Gastrocnemius medialis (tissue), 4 donors: Measurements from ENCODE around the gene CHDH. TPM values are rescaled to one million over a fixed set of nuclear protein-coding genes. Genes with fewer than 3 reads are reported as not detected.

Experiments
- ATAC-seq, 2 donors: fragments of 150-250 bp; one replicate each; pipeline ENCODE4 v1.9.1; 2016
- DNase-seq, 2 donors: peaks; one replicate each; pipeline ENCODE4 v3.0.0-alpha.2; 2019
- H3K27ac ChIP-seq, 4 donors: fragments of 200-600 bp; sonication (generic); 1 replicate in 1 of 4; 2 replicates in 3 of 4; pipeline ENCODE4 v1.5.1; 2016 to 2018; ENCODE audit warnings: mild to moderate bottlenecking in 2 of 4, moderate library complexity in 1 of 4
- H3K27me3 ChIP-seq, 3 donors: fragments of 200-600 bp; sonication (generic) in 2 of 3; 1 replicate in 1 of 3; 2 replicates in 2 of 3; pipeline versions ENCODE4 v1.5.1 to v1.6.0; 2016 to 2019; ENCODE audit warnings: mild to moderate bottlenecking in 1 of 3, moderate library complexity in 1 of 3
- H3K36me3 ChIP-seq, 2 donors: fragments of 200-600 bp; sonication (generic) in 1 of 2; one replicate each; pipeline ENCODE4 v1.5.1; 2017 to 2018
- H3K4me1 ChIP-seq, 2 donors: fragments of 200-600 bp; sonication (generic) in 1 of 2; one replicate each; pipeline ENCODE4 v1.5.1; 2016 to 2017; ENCODE audit warnings: mild to moderate bottlenecking in 2 of 2
- H3K4me3 ChIP-seq, 4 donors: fragments of 200-600 bp; sonication (generic) in 3 of 4; 1 replicate in 1 of 4; 2 replicates in 3 of 4; pipeline ENCODE4 v1.5.1; 2016 to 2019; ENCODE audit warnings: mild to moderate bottlenecking in 2 of 4
- H3K9me3 ChIP-seq, 3 donors: fragments of 200-600 bp; sonication (generic) in 2 of 3; 1 replicate in 1 of 3; 2 replicates in 2 of 3; pipeline ENCODE4 v1.5.1; 2016 to 2019
- POLR2A ChIP-seq, 2 donors: fragments of 450-650 bp; IDR thresholded peaks; one replicate each; pipeline ENCODE4 v1.6.1; 2017; ENCODE audit warnings: antibody characterized with exemption in 2 of 2, mild to moderate bottlenecking in 2 of 2, moderate library complexity in 2 of 2
- in situ Hi-C, 4 donors: fragments of 200-750 bp; cut with MboI; loops; one replicate each; pipeline versions ENCODE4 v1.15.0 to v1.8.0; 2017; ENCODE audit warnings: low sequenced_read_pairs in 4 of 4
- intact Hi-C: fragments of 100-400 bp; cut with DNase I; formaldehyde crosslinking; loops from one replicate; pipeline ENCODE4 v1.15.1; 2023; ENCODE audit warnings: low total_unique reads
- total RNA-seq, 4 donors: library from RNA; depleted of rRNA; stranded (reverse); fragments of >200 nt; gene quantifications; one replicate each; pipeline versions ENCODE4 v1.1.0 to v1.2.3, GENCODE V29; 2016
- TF ChIP-seq, protein P1 (sequence below), 5 experiments: fragments of 450-650 bp in 3 of 5; fragments of 200-600 bp in 2 of 5; sonication (generic) in 2 of 5; IDR thresholded peaks in 4 of 5; conservative IDR thresholded peaks in 1 of 5; 1 replicate in 4 of 5; 2 replicates in 1 of 5; pipeline ENCODE4 v1.5.1; 2016 to 2019; ENCODE audit warnings: antibody characterized with exemption in 5 of 5, mild to moderate bottlenecking in 3 of 5, moderate library complexity in 3 of 5

The CHDH gene
- total RNA-seq, 4 donors from 2014 or later, result 3.1 to 6.5 (median 3.6) TPM

- Histone ChIP-seq H3K27ac (peak overlapping the region; percentile 52 to 76 (median 62)), H3K4me1 (peaks cover 14 to 19% of the 10 kb centered on the region in 2 donors), H3K4me3 (no peak overlapping the region), H3K36me3 (no peaks in the 10 kb centered on the region), H3K9me3 (no peaks in the 10 kb centered on the region), H3K27me3 (no peaks in the 10 kb centered on the region)
- ATAC-seq (peak; percentile 45 to 73), DNase-seq (peak in 1 of 2 donors; percentile 65)
- intact Hi-C loops, result no loop called here
- in situ Hi-C loops, result no loop called here
- TF ChIP-seq, protein P1, sequence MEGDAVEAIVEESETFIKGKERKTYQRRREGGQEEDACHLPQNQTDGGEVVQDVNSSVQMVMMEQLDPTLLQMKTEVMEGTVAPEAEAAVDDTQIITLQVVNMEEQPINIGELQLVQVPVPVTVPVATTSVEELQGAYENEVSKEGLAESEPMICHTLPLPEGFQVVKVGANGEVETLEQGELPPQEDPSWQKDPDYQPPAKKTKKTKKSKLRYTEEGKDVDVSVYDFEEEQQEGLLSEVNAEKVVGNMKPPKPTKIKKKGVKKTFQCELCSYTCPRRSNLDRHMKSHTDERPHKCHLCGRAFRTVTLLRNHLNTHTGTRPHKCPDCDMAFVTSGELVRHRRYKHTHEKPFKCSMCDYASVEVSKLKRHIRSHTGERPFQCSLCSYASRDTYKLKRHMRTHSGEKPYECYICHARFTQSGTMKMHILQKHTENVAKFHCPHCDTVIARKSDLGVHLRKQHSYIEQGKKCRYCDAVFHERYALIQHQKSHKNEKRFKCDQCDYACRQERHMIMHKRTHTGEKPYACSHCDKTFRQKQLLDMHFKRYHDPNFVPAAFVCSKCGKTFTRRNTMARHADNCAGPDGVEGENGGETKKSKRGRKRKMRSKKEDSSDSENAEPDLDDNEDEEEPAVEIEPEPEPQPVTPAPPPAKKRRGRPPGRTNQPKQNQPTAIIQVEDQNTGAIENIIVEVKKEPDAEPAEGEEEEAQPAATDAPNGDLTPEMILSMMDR (IDR thresholded peaks at IDR 0.05 in 4 of 5, conservative IDR thresholded peaks at IDR 0.05 in 1 of 5), result no peak
- no peak for TF ChIP-seq POLR2A (IDR thresholded peaks at IDR 0.05)
These were observed 25.3 kb downstream of the CHDH start for GRCh38 chr3:53820756-53821580.

DNA sequence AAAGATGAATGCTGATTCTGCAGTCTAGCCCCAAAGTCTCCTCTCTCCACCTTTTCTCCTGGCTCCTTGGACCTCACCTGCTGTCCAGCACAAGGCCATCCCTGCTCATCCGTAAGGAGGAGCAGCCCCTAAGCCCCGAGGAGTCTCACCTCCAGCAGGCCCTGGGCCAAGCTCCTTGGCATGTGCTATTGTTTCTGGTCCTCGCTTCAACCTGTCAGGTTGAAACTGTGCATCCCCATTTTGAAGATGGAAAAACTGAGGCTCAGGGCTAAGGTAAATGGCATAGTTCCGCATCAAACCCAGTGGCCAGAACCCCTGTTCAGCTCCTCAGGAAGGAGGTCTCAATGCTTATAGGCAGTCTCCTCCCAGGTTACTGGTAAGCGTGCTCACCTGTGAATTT lies 26.1 kb downstream of the CHDH start:
- in situ Hi-C loops, result no loop called here
- intact Hi-C loops, result no loop called here
- ATAC-seq, result no peak

GRCh38 chr3:53819163-53819868 lies 26.9 kb downstream of the CHDH start:
- ATAC-seq, result no peak
- Histone ChIP-seq H3K27me3 (no peaks in the 10 kb centered on the region), H3K27ac (no peak overlapping the region), H3K4me3 (no peak overlapping the region), H3K9me3 (no peaks in the 10 kb centered on the region), H3K36me3 (no peaks in the 10 kb centered on the region), H3K4me1 (peaks cover 14 to 19% of the 10 kb centered on the region in 2 donors)
- intact Hi-C loops, result no loop called here
- DNase-seq, result no peak
- no peak for TF ChIP-seq POLR2A (IDR thresholded peaks at IDR 0.05)
- TF ChIP-seq, protein P1 (IDR thresholded peaks at IDR 0.05 in 4 of 5, conservative IDR thresholded peaks at IDR 0.05 in 1 of 5), result no peak
- in situ Hi-C loops, result no loop called here

More for the DNA sequence above, 26.1 kb downstream of the CHDH start:
- peak overlapping the region in 2 of 4 donors; percentile 52 to 76 for H3K27ac ChIP-seq
- no peaks in the 10 kb centered on the region for H3K27me3 ChIP-seq
- no peak overlapping the region for H3K4me3 ChIP-seq
- no peaks in the 10 kb centered on the region for H3K36me3 ChIP-seq
- DNase-seq, result no peak
- H3K4me1 ChIP-seq, result peaks cover 14 to 19% of the 10 kb centered on the region in 2 donors
- no peaks in the 10 kb centered on the region for H3K9me3 ChIP-seq
- no peak for TF ChIP-seq POLR2A (IDR thresholded peaks at IDR 0.05)
- TF ChIP-seq, protein P1 (IDR thresholded peaks at IDR 0.05 in 4 of 5, conservative IDR thresholded peaks at IDR 0.05 in 1 of 5), result no peak

- no peaks in the 10 kb centered on the region for H3K9me3 ChIP-seq
- in situ Hi-C loops, result no loop called here
These were observed 27.7 kb downstream of the CHDH start for GRCh38 chr3:53818221-53819162.

More at GRCh38 chr3:53818221-53819162, 27.7 kb downstream of the CHDH start:
- intact Hi-C loops, result no loop called here
- Histone ChIP-seq H3K27ac (no peak overlapping the region), H3K36me3 (no peaks in the 10 kb centered on the region), H3K27me3 (no peaks in the 10 kb centered on the region), H3K4me3 (no peak overlapping the region), H3K4me1 (peaks cover 14 to 19% of the 10 kb centered on the region in 2 donors)
- DNase-seq, result no peak
- ATAC-seq, result no peak
- TF ChIP-seq, protein P1 (IDR thresholded peaks at IDR 0.05 in 4 of 5, conservative IDR thresholded peaks at IDR 0.05 in 1 of 5), result no peak
- TF ChIP-seq POLR2A (IDR thresholded peaks at IDR 0.05), result no peak
